ENCODE results near the gene DACH1. TPM values are rescaled to one million over a fixed set of nuclear protein-coding genes. Genes with fewer than 3 reads are reported as not detected.
A peak's percentile ranks its signal among the peaks of the same experiment; 100 is the strongest.

The DACH1 gene
- total and polyA plus RNA-seq, 2 of the 8 experiments (the other 6 are each of a cell fraction or from before 2014, with no cell fraction given) = 0.12 to 0.67 TPM

- Histone ChIP-seq H4K5ac (ENCODE audit: insufficient read length, low read depth, low read length) (no peak overlapping the region), H3K4ac (replicated peaks; ENCODE audit: insufficient read length, low read depth, low read length) (no peak overlapping the region), H3K4me3 (ENCODE audit: extremely low read depth in 1 of 4, insufficient read depth in 2 of 4, low read depth in 3 of 4, low read length in 4 of 4) (peak overlapping the region in 1 of 4 experiments; percentile 51; a peak in 2 of 8 replicates), H3K79me1 (ENCODE audit: low read depth, low read length) (no peaks in the 10 kb centered on the region), H2BK5ac (ENCODE audit: low read depth, low read length) (no peak overlapping the region), H4K8ac (ENCODE audit: extremely low read depth, insufficient read depth, low read length) (no peak overlapping the region), H2BK15ac (ENCODE audit: low read length) (no peak overlapping the region), H3K14ac (ENCODE audit: insufficient read length) (no peak overlapping the region), H3K36me3 (ENCODE audit: control insufficient read depth in 2 of 4, insufficient read depth in 4 of 4, low read length in 3 of 4) (no peaks in the 10 kb centered on the region), H2BK20ac (ENCODE audit: low read length) (0 out of 2 replicates have a peak overlapping the region, but pooled peaks have one; percentile 37), H3K23ac (ENCODE audit: insufficient read length) (no peak overlapping the region), H2BK120ac (replicated peaks; ENCODE audit: low read depth, low read length) (no peak overlapping the region), H3K23me2 (ENCODE audit: low read depth, low read length) (peaks cover 27% of the 10 kb centered on the region; the same call in 1 of the 2 replicates), H3K9ac (replicated peaks in 1 of 4; ENCODE audit: extremely low read depth in 1 of 4, low read depth in 3 of 4, low read length in 3 of 4) (no peak overlapping the region), H3K56ac (replicated peaks; ENCODE audit: insufficient read length, low read depth, low read length) (no peak overlapping the region), H3K4me2 (ENCODE audit: insufficient read depth in 1 of 2, low read depth in 2 of 2, low read length in 2 of 2) (peak overlapping the region in 1 of 2 experiments; percentile 51; a peak in 2 of 4 replicates), H3K18ac (ENCODE audit: extremely low read depth, low read length) (no peak overlapping the region), H2BK12ac (ENCODE audit: low read depth, low read length) (no peak overlapping the region), H3K27ac (ENCODE audit: low read depth, low read length) (no peak overlapping the region), H3K9me3 (ENCODE audit: insufficient read depth in 2 of 2, low read depth in 1 of 2, low read length in 1 of 2) (no peaks in the 10 kb centered on the region), H3K27me3 (replicated peaks in 1 of 4; ENCODE audit: control insufficient read depth in 3 of 4, extremely low read depth in 1 of 4, insufficient read depth in 3 of 4, low read length in 3 of 4) (peaks cover 9 to 51% (median 39%) of the 10 kb centered on the region in 4 experiments), H4K91ac (replicated peaks; ENCODE audit: insufficient read length, low read length) (no peak overlapping the region), H3K79me2 (ENCODE audit: control insufficient read depth in 1 of 2, insufficient read depth in 2 of 2, low read length in 2 of 2) (no peaks in the 10 kb centered on the region), H2AFZ (ENCODE audit: low read length) (no peak overlapping the region), H4K20me1 (replicated peaks in 1 of 2; ENCODE audit: control insufficient read depth in 1 of 2, insufficient read depth in 2 of 2, low read length in 2 of 2) (no peaks in the 10 kb centered on the region), H2AK5ac (ENCODE audit: low read depth, low read length) (no peak overlapping the region), H3K4me1 (replicated peaks in 1 of 4; ENCODE audit: control insufficient read depth in 3 of 4, insufficient read depth in 4 of 4, low read length in 3 of 4) (peaks cover 0 to 3% (median 2%) of the 10 kb centered on the region in 4 experiments; a peak in 5 of 7 replicates)
- FAIRE-seq (no peak), DNase-seq (ENCODE audit: low read depth in 1 of 2, low spot score in 2 of 2) (no peak)
- TF ChIP-seq SIX5 (IDR thresholded peaks at IDR 0.05; ENCODE audit: low read depth, low read length) (no peak), FOSL1 (IDR thresholded peaks at IDR 0.05; ENCODE audit: insufficient read depth, low read depth, low read length) (no peak), JUN (IDR thresholded peaks at IDR 0.05; ENCODE audit: low read depth, low read length) (no peak), TBP (IDR thresholded peaks at IDR 0.05; ENCODE audit: low read depth, low read length) (no peak), GTF2F1 (IDR thresholded peaks at IDR 0.05; ENCODE audit: borderline replicate concordance, low read depth, low read length) (no peak), YY1 (IDR thresholded peaks at IDR 0.05; ENCODE audit: low read depth, low read length) (no peak)
- TF ChIP-seq, protein P1, sequence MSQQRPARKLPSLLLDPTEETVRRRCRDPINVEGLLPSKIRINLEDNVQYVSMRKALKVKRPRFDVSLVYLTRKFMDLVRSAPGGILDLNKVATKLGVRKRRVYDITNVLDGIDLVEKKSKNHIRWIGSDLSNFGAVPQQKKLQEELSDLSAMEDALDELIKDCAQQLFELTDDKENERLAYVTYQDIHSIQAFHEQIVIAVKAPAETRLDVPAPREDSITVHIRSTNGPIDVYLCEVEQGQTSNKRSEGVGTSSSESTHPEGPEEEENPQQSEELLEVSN (IDR thresholded peaks at IDR 0.05) = peak; percentile 96
- TF ChIP-seq, protein P2, sequence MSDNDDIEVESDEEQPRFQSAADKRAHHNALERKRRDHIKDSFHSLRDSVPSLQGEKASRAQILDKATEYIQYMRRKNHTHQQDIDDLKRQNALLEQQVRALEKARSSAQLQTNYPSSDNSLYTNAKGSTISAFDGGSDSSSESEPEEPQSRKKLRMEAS (IDR thresholded peaks at IDR 0.05) = peak; percentile 96
- WGBS, 2 experiments (ENCODE audit: extremely low coverage in 1 of 2, insufficient coverage in 1 of 2, insufficient read length in 1 of 2, insufficient replicate concordance in 2 of 2, low coverage in 1 of 2, low lambda C conversion rate in 2 of 2, missing lambda C conversion rate in 1 of 2) = 46% methylated on average over 5 of the region's 5 CpGs; no CpG with 5 or more reads in 1 of the 2 experiments
- ChIA-PET POLR2A (ENCODE audit: partially characterized antibody) (no interaction called here), CTCF (ENCODE audit: partially characterized antibody) (interaction anchor here (0.8 to 3.6 kb wide), 2 partner anchors 10 to 110 kb away, joined by 5 to 24 read pairs; no protein-coding TSS in a partner anchor)
Observed at GRCh38 chr13:71869274-71869673, 2.3 kb upstream of the DACH1 start.

All from H1 (cell line).